Endodermal cell (in vitro differentiated cells): Measurements from ENCODE around the gene SLC1A1. TPM values are rescaled to one million over a fixed set of nuclear protein-coding genes. Genes with fewer than 3 reads are reported as not detected.

Source experiments
- DNase-seq: peaks from one replicate; pipeline ENCODE4 v3.0.0-alpha.2; 2017
- H3K27ac ChIP-seq: 2 replicates; pipeline ENCODE4 v1.5.1; 2013; ENCODE audit warnings: mild to moderate bottlenecking, low read depth, low read length, moderate library complexity
- H3K27me3 ChIP-seq: 2 replicates; pipeline ENCODE4 v1.6.1; 2013; ENCODE audit warnings: mild to moderate bottlenecking, low read length, moderate library complexity; ENCODE audit not compliant: insufficient read depth, control insufficient read depth, poor library complexity, severe bottlenecking
- H3K36me3 ChIP-seq: 2 replicates; pipeline ENCODE4 v1.7.0; 2013; ENCODE audit warnings: mild to moderate bottlenecking, low read length, moderate library complexity; ENCODE audit not compliant: control insufficient read depth, insufficient read depth
- H3K4me1 ChIP-seq: one replicate; pipeline ENCODE4 v1.7.0; 2013; ENCODE audit warnings: low read length; ENCODE audit not compliant: control insufficient read depth, insufficient read depth
- H3K4me3 ChIP-seq: 2 replicates; pipeline ENCODE4 v1.5.1; 2013; ENCODE audit warnings: mild to moderate bottlenecking, low read length, moderate library complexity
- H3K9ac ChIP-seq: 2 replicates; pipeline ENCODE4 v1.6.1; 2013; ENCODE audit warnings: mild to moderate bottlenecking, low read length, moderate library complexity; ENCODE audit not compliant: poor library complexity, severe bottlenecking; ENCODE audit errors: extremely low read depth
- H3K9me3 ChIP-seq: 2 replicates; pipeline ENCODE4 v1.6.1; 2013; ENCODE audit warnings: mild to moderate bottlenecking, low read length, moderate library complexity; ENCODE audit not compliant: control insufficient read depth
- H3K27ac Mint-ChIP-seq: 2 replicates; pipeline ENCODE4 v1.8.0; 2020; ENCODE audit warnings: mixed read lengths
- H3K27me3 Mint-ChIP-seq: 2 replicates; pipeline ENCODE4 v1.8.0; 2021; ENCODE audit warnings: mild to moderate bottlenecking, mixed read lengths; ENCODE audit not compliant: insufficient read depth
- H3K36me3 Mint-ChIP-seq: 2 replicates; pipeline ENCODE4 v1.8.0; 2020; ENCODE audit warnings: low read depth, mixed read lengths
- H3K4me1 Mint-ChIP-seq: 2 replicates; pipeline ENCODE4 v1.8.0; 2020; ENCODE audit warnings: mixed read lengths
- H3K4me3 Mint-ChIP-seq: 2 replicates; pipeline ENCODE4 v1.8.0; 2020; ENCODE audit warnings: mild to moderate bottlenecking, moderate library complexity, mixed read lengths
- H3K9me3 Mint-ChIP-seq: 2 replicates; pipeline ENCODE4 v1.8.0; 2020; ENCODE audit warnings: mild to moderate bottlenecking, mixed read lengths
- CTCF ChIP-seq: fragments of 200-600 bp; sonication (generic); conservative IDR thresholded peaks from 2 replicates; pipeline ENCODE4 v1.5.0; 2021; ENCODE audit warnings: antibody characterized with exemption, mild to moderate bottlenecking
- WGBS, 2 experiments: methylation state at CpG; one replicate each; pipeline versions ENCODE4 v1.1.5 to v1.1.7; 2013; ENCODE audit warnings: missing lambda C conversion rate in 2 of 2, mixed read lengths in 1 of 2; ENCODE audit not compliant: insufficient coverage in 1 of 2, insufficient read length in 1 of 2; 5-methylcytosine and 5-hydroxymethylcytosine counted together
- total RNA-seq, 2 donors: library from RNA; stranded (reverse); fragmentation: NEBNext Ultra II Directional in 1 of 2; extraction: Animal tissue kit (Norgen Biotek cat#: 25700) in 1 of 2; gene quantifications; 2 replicates in 1 of 2; 3 replicates in 1 of 2; pipeline ENCODE4 v1.2.1, GENCODE V29; 2021

Gene SLC1A1
- total RNA-seq, 2 donors from 2014 or later, result 5.5 to 11.3 TPM

GRCh38 chr9:4583001-4583400, 92.7 kb downstream of the SLC1A1 start:
- Mint-ChIP-seq H3K4me3 (no peak overlapping the region), H3K4me1 (no peaks in the 10 kb centered on the region), H3K27me3 (no peaks in the 10 kb centered on the region), H3K27ac (no peak overlapping the region), H3K36me3 (peaks cover 16% of the 10 kb centered on the region), H3K9me3 (no peaks in the 10 kb centered on the region)
- Histone ChIP-seq H3K4me1 (no peaks in the 10 kb centered on the region), H3K27ac (no peak overlapping the region), H3K9me3 (no peaks in the 10 kb centered on the region), H3K4me3 (no peak overlapping the region), H3K9ac (no peak overlapping the region), H3K27me3 (no peaks in the 10 kb centered on the region), H3K36me3 (peaks cover 75% of the 10 kb centered on the region)
- 92% methylated on average over 12 of the region's 12 CpGs for WGBS, 2 experiments
- no peak for TF ChIP-seq CTCF
- DNase-seq, result no peak

GRCh38 chr9:4584636-4585035, 94.4 kb downstream of the SLC1A1 start:
- WGBS, 2 experiments, result 100% methylated on average over 1 of the region's 1 CpG; no CpG with 5 or more reads in 1 of the 2 experiments

DNA sequence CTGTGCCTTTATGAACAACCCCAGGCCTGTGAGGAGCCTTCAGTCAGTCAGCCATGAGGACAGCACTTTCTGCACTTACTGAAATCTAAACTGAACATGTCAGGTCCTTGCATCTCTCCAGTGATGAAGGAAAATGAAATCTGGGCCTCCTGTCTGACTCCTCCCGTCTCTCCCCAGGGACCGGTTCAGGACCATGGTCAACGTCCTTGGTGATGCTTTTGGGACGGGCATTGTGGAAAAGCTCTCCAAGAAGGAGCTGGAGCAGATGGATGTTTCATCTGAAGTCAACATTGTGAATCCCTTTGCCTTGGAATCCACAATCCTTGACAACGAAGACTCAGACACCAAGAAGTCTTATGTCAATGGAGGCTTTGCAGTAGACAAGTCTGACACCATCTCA, 94.9 kb downstream of the SLC1A1 start:
- H3K9ac ChIP-seq, result no peak overlapping the region
- H3K36me3 ChIP-seq, result peaks cover 59% of the 10 kb centered on the region
- no peaks in the 10 kb centered on the region for H3K27me3 ChIP-seq
- Mint-ChIP-seq H3K9me3 (no peaks in the 10 kb centered on the region), H3K4me3 (no peak overlapping the region), H3K4me1 (no peaks in the 10 kb centered on the region), H3K36me3 (peaks cover 12% of the 10 kb centered on the region), H3K27me3 (no peaks in the 10 kb centered on the region), H3K27ac (no peak overlapping the region)
- WGBS, 2 experiments, result 90 to 93% methylated on average over 4 to 5 of the region's 5 CpGs
- H3K27ac ChIP-seq, result no peak overlapping the region
- DNase-seq, result peak; percentile 64
- no peak for TF ChIP-seq CTCF
- no peaks in the 10 kb centered on the region for H3K9me3 ChIP-seq
- no peaks in the 10 kb centered on the region for H3K4me1 ChIP-seq
- no peak overlapping the region for H3K4me3 ChIP-seq

More at GRCh38 chr9:4584636-4585035, 94.4 kb downstream of the SLC1A1 start:
- Mint-ChIP-seq H3K27ac (no peak overlapping the region), H3K27me3 (no peaks in the 10 kb centered on the region), H3K36me3 (peaks cover 12% of the 10 kb centered on the region), H3K4me3 (no peak overlapping the region), H3K9me3 (no peaks in the 10 kb centered on the region), H3K4me1 (no peaks in the 10 kb centered on the region)
- H3K4me3 ChIP-seq, result no peak overlapping the region
- no peak overlapping the region for H3K9ac ChIP-seq
- no peaks in the 10 kb centered on the region for H3K9me3 ChIP-seq
- H3K36me3 ChIP-seq, result peaks cover 59% of the 10 kb centered on the region
- H3K4me1 ChIP-seq, result no peaks in the 10 kb centered on the region
- no peaks in the 10 kb centered on the region for H3K27me3 ChIP-seq
- no peak overlapping the region for H3K27ac ChIP-seq
- no peak for TF ChIP-seq CTCF
- no peak for DNase-seq
